HepG2 (cell line): ENCODE results near the gene EYA4. TPM values are rescaled to one million over a fixed set of nuclear protein-coding genes. Genes with fewer than 3 reads are reported as not detected.

Experiments used
- ATAC-seq: fragments of 200-7000 bp; cut with Tn5 transposase; 3 replicates; pipeline ENCODE4 v1.9.1; 2020; ENCODE audit warnings: mild to moderate bottlenecking, moderate library complexity
- BruUV-seq: library from RNA; stranded (reverse); fragments of 400-500 nt; replicated peaks from 2 replicates; lab custom pipeline; 2021; lab: Mats Ljungman, UMichigan
- CTCF ChIA-PET: fragments of 300-600 bp; formaldehyde crosslinking; extraction: SDS; loops from one replicate; lab custom pipeline; 2021; ENCODE audit warnings: low total read pairs, inconsistent platforms, low intra/inter-chr PET ratio; lab: Yijun Ruan, JAX
- POLR2A ChIA-PET: fragments of 350-600 bp; sonication (Branson Sonifier 250); formaldehyde crosslinking; loops from one replicate; lab custom pipeline; 2020; ENCODE audit warnings: antibody characterized with exemption, inconsistent platforms; lab: Yijun Ruan, JAX
- DNase-seq: peaks from one replicate; pipeline ENCODE4 v3.0.0-alpha.2; 2015; ENCODE audit warnings: low spot score
- FAIRE-seq: peaks from 3 replicates; lab custom pipeline; 2011; peaks lifted over from hg19 to GRCh38; lab: Jason Lieb, UNC
- H2AFZ ChIP-seq: one replicate; pipeline ENCODE4 v1.6.1; 2011; ENCODE audit warnings: low read length, inconsistent platforms
- H3K27ac ChIP-seq: fragments of 300-600 bp; 3 replicates; pipeline ENCODE4 v1.8.0; 2011; ENCODE audit warnings: mixed run types, mild to moderate bottlenecking, mixed read lengths, low read length, inconsistent platforms; ENCODE audit not compliant: insufficient read depth; ENCODE audit errors: extremely low read length
- H3K27me3 ChIP-seq, 2 experiments: fragments of 200-600 bp in 1 of 2; 2 replicates in 1 of 2; 3 replicates in 1 of 2; pipeline versions ENCODE4 v1.6.0 to v1.8.0; 2011; ENCODE audit warnings: low read length in 2 of 2, mild to moderate bottlenecking in 2 of 2, moderate library complexity in 2 of 2, inconsistent platforms in 1 of 2; ENCODE audit not compliant: insufficient read depth in 2 of 2, control insufficient read depth in 1 of 2
- H3K36me3 ChIP-seq, 2 experiments: fragments of 200-600 bp in 1 of 2; replicated peaks in 1 of 2; 2 replicates in 1 of 2; 3 replicates in 1 of 2; pipeline versions ENCODE4 v1.5.1 to v1.8.0; 2011; ENCODE audit warnings: low read length in 2 of 2, inconsistent platforms in 1 of 2; ENCODE audit not compliant: insufficient read depth in 2 of 2, control insufficient read depth in 1 of 2
- H3K4me1 ChIP-seq: 2 replicates; pipeline ENCODE4 v1.5.1; 2012; ENCODE audit warnings: low read length, inconsistent platforms; ENCODE audit not compliant: insufficient read depth
- H3K4me2 ChIP-seq: 2 replicates; pipeline ENCODE4 v1.6.0; 2011; ENCODE audit warnings: low read depth, low read length, inconsistent platforms
- H3K4me3 ChIP-seq, 3 experiments: fragments of 200-600 bp in 1 of 3; sonication (generic), shearing (Covaris generic) in 1 of 3; replicated peaks in 1 of 3; 2 replicates each; pipeline ENCODE4 v1.5.1; 2011 to 2016; ENCODE audit warnings: low read length in 3 of 3, inconsistent platforms in 2 of 3, low read depth in 2 of 3, mild to moderate bottlenecking in 2 of 3, control low read depth in 1 of 3, mixed read lengths in 1 of 3; ENCODE audit not compliant: insufficient read depth in 1 of 3
- H3K79me2 ChIP-seq: one replicate; pipeline ENCODE4 v1.6.1; 2011; ENCODE audit warnings: low read length, inconsistent platforms; ENCODE audit not compliant: insufficient read depth
- H3K9ac ChIP-seq: 2 replicates; pipeline ENCODE4 v1.6.0; 2011; ENCODE audit warnings: mild to moderate bottlenecking, low read depth, low read length, inconsistent platforms; ENCODE audit not compliant: insufficient read depth
- H3K9me3 ChIP-seq: 2 replicates; pipeline ENCODE4 v1.5.1; 2012; ENCODE audit warnings: mild to moderate bottlenecking, low read length
- H4K20me1 ChIP-seq: 2 replicates; pipeline ENCODE4 v1.6.0; 2011; ENCODE audit warnings: inconsistent platforms, mild to moderate bottlenecking, low read length, moderate library complexity; ENCODE audit not compliant: insufficient read depth
- CENPX ChIP-seq: sonication (generic); formaldehyde crosslinking; IDR thresholded peaks from 2 replicates; pipeline ENCODE4 v1.9.0; 2021; ENCODE audit warnings: mild to moderate bottlenecking, missing genetic modification reagents, moderate library complexity
- HCFC1 ChIP-seq: fragments of 150-350 bp; IDR thresholded peaks from 2 replicates; pipeline ENCODE4 v1.6.1; 2014; ENCODE audit warnings: low read depth, low read length
- LCORL ChIP-seq, 2 experiments: fragments of 450-650 bp in 1 of 2; sonication (generic) in 1 of 2; formaldehyde crosslinking in 1 of 2; IDR thresholded peaks; 2 replicates each; pipeline versions ENCODE4 v1.5.0 to v1.6.1; 2017 to 2020; ENCODE audit warnings: antibody characterized with exemption in 1 of 2, missing genetic modification reagents in 1 of 2
- MAFG ChIP-seq: sonication (generic); formaldehyde crosslinking; IDR thresholded peaks from 2 replicates; pipeline ENCODE4 v1.5.1; 2020; ENCODE audit warnings: mild to moderate bottlenecking, missing genetic modification reagents
- MAZ ChIP-seq, 2 experiments: sonication (generic) in 1 of 2; formaldehyde crosslinking in 1 of 2; IDR thresholded peaks; 2 replicates each; pipeline versions ENCODE4 v1.5.0 to v1.6.1; 2012 to 2020; ENCODE audit warnings: low read depth in 2 of 2, mild to moderate bottlenecking in 2 of 2, borderline replicate concordance in 1 of 2, improper control_type of control experiment in 1 of 2, low read length in 1 of 2, missing genetic modification reagents in 1 of 2, moderate library complexity in 1 of 2
- MEIS1 ChIP-seq: sonication (generic); formaldehyde crosslinking; IDR thresholded peaks from 2 replicates; pipeline ENCODE4 v1.9.0; 2021; ENCODE audit warnings: mild to moderate bottlenecking, missing genetic modification reagents, moderate library complexity, borderline replicate concordance
- NFIC ChIP-seq: IDR thresholded peaks from 2 replicates; pipeline ENCODE4 v1.6.1; 2012; ENCODE audit warnings: mild to moderate bottlenecking, low read length, inconsistent platforms
- SOX6 ChIP-seq, 2 experiments: fragments of 450-650 bp in 1 of 2; sonication (generic) in 1 of 2; formaldehyde crosslinking in 1 of 2; IDR thresholded peaks; 2 replicates each; pipeline versions ENCODE4 v1.4.0 to v1.6.1; 2017 to 2020; ENCODE audit warnings: antibody characterized with exemption in 1 of 2, mild to moderate bottlenecking in 1 of 2, missing genetic modification reagents in 1 of 2
- SP5 ChIP-seq: IDR thresholded peaks from 2 replicates; pipeline ENCODE4 v1.6.1; 2016; ENCODE audit warnings: low read depth, borderline replicate concordance
- STAG1 ChIP-seq: sonication (generic); formaldehyde crosslinking; IDR thresholded peaks from 2 replicates; pipeline ENCODE4 v1.4.0; 2020; ENCODE audit warnings: missing genetic modification reagents
- TBP ChIP-seq: sonication (generic); formaldehyde crosslinking; IDR thresholded peaks from 2 replicates; pipeline ENCODE4 v1.5.0; 2020; ENCODE audit warnings: missing genetic modification reagents
- TOE1 ChIP-seq: sonication (generic); formaldehyde crosslinking; IDR thresholded peaks from 2 replicates; pipeline ENCODE4 v1.4.0; 2020; ENCODE audit warnings: mild to moderate bottlenecking, missing genetic modification reagents
- ZBTB8A ChIP-seq: sonication (generic); formaldehyde crosslinking; IDR thresholded peaks from 2 replicates; pipeline ENCODE4 v1.4.0; 2020; ENCODE audit warnings: mild to moderate bottlenecking, low read depth, missing genetic modification reagents, borderline replicate concordance
- ZFP62 ChIP-seq: sonication (generic); formaldehyde crosslinking; IDR thresholded peaks from 2 replicates; pipeline ENCODE4 v1.4.0; 2020; ENCODE audit warnings: missing genetic modification reagents
- ZNF225 ChIP-seq: sonication (generic); formaldehyde crosslinking; IDR thresholded peaks from 2 replicates; pipeline ENCODE4 v1.4.0; 2020; ENCODE audit warnings: mild to moderate bottlenecking, missing genetic modification reagents
- ZNF570 ChIP-seq: sonication (generic); formaldehyde crosslinking; IDR thresholded peaks from 2 replicates; pipeline ENCODE4 v1.4.0; 2020; ENCODE audit warnings: mild to moderate bottlenecking, missing genetic modification reagents, borderline replicate concordance
- ZNF589 ChIP-seq: sonication (generic); formaldehyde crosslinking; conservative IDR thresholded peaks from 2 replicates; pipeline ENCODE4 v1.8.0; 2022; ENCODE audit warnings: mild to moderate bottlenecking, moderate library complexity, missing genetic modification reagents
- WGBS: methylation state at CpG from one replicate; pipeline ENCODE4 v1.1.6; 2017; ENCODE audit warnings: low lambda C conversion rate; 5-methylcytosine and 5-hydroxymethylcytosine counted together
- in situ Hi-C: cut with HindIII; loops from 2 replicates; pipeline ENCODE4 v1.10.0; 2017; ENCODE audit warnings: low pct_unique_long_range_greater_than_20kb; ENCODE audit not compliant: extremely low pct_ligation_motif_present
- intact Hi-C: fragments of 100-400 bp; cut with micrococcal nuclease; formaldehyde crosslinking; loops from one replicate; pipeline ENCODE4 v1.10.0; 2022; ENCODE audit not compliant: unreplicated experiment
- polyA plus RNA-seq, 8 experiments: library from polyadenylated mRNA; depleted of rRNA in 3 of 8; stranded (reverse) in 7 of 8; unstranded in 1 of 8; fragments of >200 nt; fragmentation: Illumina TruSeq in 4 of 8; extraction: Trizol in 4 of 8; gene quantifications; 2 replicates each; pipeline versions ENCODE4 v1.2.1 to v1.2.3, GENCODE V29; 2011 to 2016; ENCODE audit warnings: low read depth in 4 of 8, missing spikeins in 1 of 8, mixed read lengths in 1 of 8; ENCODE audit not compliant: insufficient read depth in 1 of 8
- total RNA-seq, 5 experiments: library from RNA; depleted of rRNA; stranded (reverse); fragments of >200 nt; fragmentation: Illumina TruSeq; extraction: Trizol; gene quantifications; 2 replicates each; pipeline ENCODE4 v1.2.3, GENCODE V29; 2016; ENCODE audit warnings: low read depth in 1 of 5
- TF ChIP-seq, protein P1 (sequence below), 2 experiments: sonication (generic) in 1 of 2; formaldehyde crosslinking in 1 of 2; IDR thresholded peaks; 2 replicates each; pipeline versions ENCODE4 v1.4.0 to v1.6.1; 2018 to 2020; ENCODE audit warnings: missing genetic modification reagents in 2 of 2, borderline replicate concordance in 1 of 2, low read depth in 1 of 2, mild to moderate bottlenecking in 1 of 2, missing biosample characterization in 1 of 2
- TF ChIP-seq, protein P2 (sequence below): sonication (generic); formaldehyde crosslinking; IDR thresholded peaks from 2 replicates; pipeline ENCODE4 v1.4.0; 2020; ENCODE audit warnings: missing genetic modification reagents
- TF ChIP-seq, protein P3 (sequence below): IDR thresholded peaks from 2 replicates; pipeline ENCODE4 v1.6.1; 2012; ENCODE audit warnings: low read depth, low read length, improper control_type of control experiment

EYA4 gene
- total and polyA plus RNA-seq, 2 of the 13 experiments (the other 11 are each of a cell fraction or from before 2014, with no cell fraction given), result not detected

DNA sequence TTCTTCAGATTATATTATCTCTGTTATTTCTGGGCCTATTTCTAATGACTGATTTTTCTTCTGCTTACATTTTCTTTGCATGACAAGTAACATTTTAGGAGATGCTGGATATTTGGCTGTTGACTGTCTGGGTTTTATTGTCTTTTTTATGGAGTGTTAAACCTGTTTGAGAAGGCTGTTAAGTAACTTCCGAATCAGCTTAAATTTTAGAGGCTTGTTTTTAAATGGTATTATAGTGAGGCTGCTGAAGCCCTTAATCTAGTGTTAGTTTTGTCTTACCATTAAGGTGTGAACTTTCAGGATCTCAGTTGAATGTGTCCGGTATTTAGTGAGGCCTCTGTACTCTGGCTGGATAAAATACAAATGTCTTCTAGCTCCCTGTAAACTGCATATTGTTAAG is 109.8 kb downstream of the EYA4 start (continued):
- TF ChIP-seq, protein P1, sequence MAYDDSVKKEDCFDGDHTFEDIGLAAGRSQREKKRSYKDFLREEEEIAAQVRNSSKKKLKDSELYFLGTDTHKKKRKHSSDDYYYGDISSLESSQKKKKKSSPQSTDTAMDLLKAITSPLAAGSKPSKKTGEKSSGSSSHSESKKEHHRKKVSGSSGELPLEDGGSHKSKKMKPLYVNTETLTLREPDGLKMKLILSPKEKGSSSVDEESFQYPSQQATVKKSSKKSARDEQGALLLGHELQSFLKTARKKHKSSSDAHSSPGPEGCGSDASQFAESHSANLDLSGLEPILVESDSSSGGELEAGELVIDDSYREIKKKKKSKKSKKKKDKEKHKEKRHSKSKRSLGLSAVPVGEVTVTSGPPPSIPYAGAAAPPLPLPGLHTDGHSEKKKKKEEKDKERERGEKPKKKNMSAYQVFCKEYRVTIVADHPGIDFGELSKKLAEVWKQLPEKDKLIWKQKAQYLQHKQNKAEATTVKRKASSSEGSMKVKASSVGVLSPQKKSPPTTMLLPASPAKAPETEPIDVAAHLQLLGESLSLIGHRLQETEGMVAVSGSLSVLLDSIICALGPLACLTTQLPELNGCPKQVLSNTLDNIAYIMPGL (CRISPR knock-in tag; IDR thresholded peaks at IDR 0.05; ENCODE audit: borderline replicate concordance in 1 of 2, low read depth in 1 of 2), result no peak
- no peak for TF ChIP-seq TBP
- TF ChIP-seq CENPX (CRISPR knock-in tag), result no peak
- TF ChIP-seq, protein P2, sequence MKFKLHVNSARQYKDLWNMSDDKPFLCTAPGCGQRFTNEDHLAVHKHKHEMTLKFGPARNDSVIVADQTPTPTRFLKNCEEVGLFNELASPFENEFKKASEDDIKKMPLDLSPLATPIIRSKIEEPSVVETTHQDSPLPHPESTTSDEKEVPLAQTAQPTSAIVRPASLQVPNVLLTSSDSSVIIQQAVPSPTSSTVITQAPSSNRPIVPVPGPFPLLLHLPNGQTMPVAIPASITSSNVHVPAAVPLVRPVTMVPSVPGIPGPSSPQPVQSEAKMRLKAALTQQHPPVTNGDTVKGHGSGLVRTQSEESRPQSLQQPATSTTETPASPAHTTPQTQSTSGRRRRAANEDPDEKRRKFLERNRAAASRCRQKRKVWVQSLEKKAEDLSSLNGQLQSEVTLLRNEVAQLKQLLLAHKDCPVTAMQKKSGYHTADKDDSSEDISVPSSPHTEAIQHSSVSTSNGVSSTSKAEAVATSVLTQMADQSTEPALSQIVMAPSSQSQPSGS, result no peak
- TF ChIP-seq ZNF225 (CRISPR knock-in tag), result no peak
- no peak for TF ChIP-seq SOX6 (IDR thresholded peaks at IDR 0.05)
- no peak for TF ChIP-seq SOX6 (CRISPR knock-in tag; IDR thresholded peaks at IDR 0.05)
- TF ChIP-seq ZNF589 (CRISPR knock-in tag), result no peak
- TF ChIP-seq STAG1 (CRISPR knock-in tag), result no peak
- no peak for TF ChIP-seq ZFP62 (CRISPR knock-in tag)
- TF ChIP-seq, all 625 proteins: peak for 0

DNA sequence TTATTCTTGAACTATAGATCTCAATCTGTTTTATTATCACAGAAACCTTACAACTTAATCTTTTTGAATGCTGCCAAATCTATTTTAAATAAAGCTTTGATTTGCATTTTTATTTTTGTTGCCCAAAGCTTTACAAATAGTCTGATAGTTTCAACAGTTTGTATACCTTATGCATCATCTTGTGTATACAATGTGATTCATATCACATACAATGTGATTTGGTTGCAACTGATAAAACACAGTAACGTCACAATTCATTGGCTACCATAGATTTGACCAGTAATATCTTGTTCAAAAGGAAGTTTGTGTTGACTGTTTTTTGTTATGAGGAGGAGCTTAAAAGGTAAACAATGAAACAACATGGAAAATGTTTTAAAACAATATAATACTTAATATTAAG is 110.9 kb downstream of the EYA4 start:
- no peaks in the 10 kb centered on the region for H3K79me2 ChIP-seq
- in situ Hi-C loops, result no loop called here
- TF ChIP-seq HCFC1 (no peak), SP5 (CRISPR knock-in tag) (no peak), ZBTB8A (no peak), MAZ (IDR thresholded peaks at IDR 0.05; ENCODE audit: borderline replicate concordance, low read depth, low read length) (no peak), MAZ (CRISPR knock-in tag; IDR thresholded peaks at IDR 0.05; ENCODE audit: low read depth) (no peak), MAFG (CRISPR knock-in tag) (no peak), MEIS1 (no peak), NFIC (no peak), TOE1 (CRISPR knock-in tag) (no peak), LCORL (IDR thresholded peaks at IDR 0.05) (no peak), LCORL (CRISPR knock-in tag; IDR thresholded peaks at IDR 0.05) (no peak), ZNF570 (CRISPR knock-in tag) (no peak)
- TF ChIP-seq, protein P3, sequence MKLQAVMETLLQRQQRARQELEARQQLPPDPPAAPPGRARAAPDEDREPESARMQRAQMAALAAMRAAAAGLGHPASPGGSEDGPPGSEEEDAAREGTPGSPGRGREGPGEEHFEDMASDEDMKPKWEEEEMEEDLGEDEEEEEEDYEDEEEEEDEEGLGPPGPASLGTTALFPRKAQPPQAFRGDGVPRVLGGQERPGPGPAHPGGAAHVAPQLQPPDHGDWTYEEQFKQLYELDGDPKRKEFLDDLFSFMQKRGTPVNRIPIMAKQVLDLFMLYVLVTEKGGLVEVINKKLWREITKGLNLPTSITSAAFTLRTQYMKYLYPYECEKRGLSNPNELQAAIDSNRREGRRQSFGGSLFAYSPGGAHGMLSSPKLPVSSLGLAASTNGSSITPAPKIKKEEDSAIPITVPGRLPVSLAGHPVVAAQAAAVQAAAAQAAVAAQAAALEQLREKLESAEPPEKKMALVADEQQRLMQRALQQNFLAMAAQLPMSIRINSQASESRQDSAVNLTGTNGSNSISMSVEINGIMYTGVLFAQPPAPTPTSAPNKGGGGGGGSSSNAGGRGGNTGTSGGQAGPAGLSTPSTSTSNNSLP, result no peak

More for the DNA sequence above, 110.9 kb downstream of the EYA4 start:
- peaks cover 0 to 1% of the 10 kb centered on the region in 2 experiments; a peak in 1 of 5 replicates for H3K27me3 ChIP-seq
- whole genome bisulfite sequencing, result 0% methylated on average over 1 of the region's 1 CpG
- no peaks in the 10 kb centered on the region for H4K20me1 ChIP-seq
- POLR2A ChIA-PET, result no interaction called here
- CTCF ChIA-PET, result no interaction called here
- FAIRE-seq, result no peak
- DNase-seq, result no peak
- H3K4me2 ChIP-seq, result no peak overlapping the region
- H3K4me1 ChIP-seq, result no peaks in the 10 kb centered on the region
- H2AFZ ChIP-seq, result no peak overlapping the region
- no peak for ATAC-seq
- intact Hi-C loops, result no loop called here
- H3K36me3 ChIP-seq, result no peaks in the 10 kb centered on the region
- H3K27ac ChIP-seq, result no peak overlapping the region
- H3K9me3 ChIP-seq, result no peaks in the 10 kb centered on the region
- H3K9ac ChIP-seq, result no peak overlapping the region
- H3K4me3 ChIP-seq, result no peak overlapping the region
- no TSS peak for BruUV-seq
